Stimulated activated CD8-positive, alpha-beta memory T cell treated with anti-CD3 and anti-CD28 coated beads, Interleukin-15, amount 100 ng/mL, for 1 hour (primary cell): ENCODE results near the gene ST6GALNAC5.

ENCODE experiments used
- DNase-seq: peaks from one replicate; pipeline ENCODE4 v3.0.0-alpha.2; 2020; ENCODE audit warnings: low read depth

ST6GALNAC5 gene

GRCh38 chr1:77047978-77048614, 180.8 kb downstream of the ST6GALNAC5 start:
- no peak for DNase-seq

GRCh38 chr1:77048615-77049005, 181.3 kb downstream of the ST6GALNAC5 start:
- no peak for DNase-seq

GRCh38 chr1:77051425-77051824, 184.1 kb downstream of the ST6GALNAC5 start:
- DNase-seq: no peak

GRCh38 chr1:77056525-77056924, 189.2 kb downstream of the ST6GALNAC5 start:
- no peak for DNase-seq

- no peak for DNase-seq
These were observed 190.8 kb downstream of the ST6GALNAC5 start for GRCh38 chr1:77057994-77058585.

GRCh38 chr1:77060000-77060399, 192.7 kb downstream of the ST6GALNAC5 start:
- no peak for DNase-seq

- no peak for DNase-seq
These were observed 193.9 kb downstream of the ST6GALNAC5 start for GRCh38 chr1:77061162-77061561.

- no peak for DNase-seq
These were observed 195.8 kb downstream of the ST6GALNAC5 start for GRCh38 chr1:77063118-77063517.

GRCh38 chr1:77064246-77064645, 197.0 kb downstream of the ST6GALNAC5 start:
- DNase-seq: no peak

GRCh38 chr1:77065693-77066342, 198.5 kb downstream of the ST6GALNAC5 start:
- DNase-seq: no peak

GRCh38 chr1:77068013-77068412, 200.7 kb downstream of the ST6GALNAC5 start:
- no peak for DNase-seq

- no peak for DNase-seq
These were observed 209.5 kb downstream of the ST6GALNAC5 start for GRCh38 chr1:77076759-77077158.

GRCh38 chr1:77081834-77082233, 214.6 kb downstream of the ST6GALNAC5 start:
- no peak for DNase-seq

- DNase-seq: no peak
These were observed 217.2 kb downstream of the ST6GALNAC5 start for GRCh38 chr1:77084457-77084856.

GRCh38 chr1:77085109-77085508, 217.8 kb downstream of the ST6GALNAC5 start:
- DNase-seq: no peak

- DNase-seq: no peak
These were observed 222.5 kb downstream of the ST6GALNAC5 start for GRCh38 chr1:77089756-77090155.

GRCh38 chr1:77095236-77095635, 228.0 kb downstream of the ST6GALNAC5 start:
- no peak for DNase-seq

GRCh38 chr1:77096496-77097255, 229.4 kb downstream of the ST6GALNAC5 start:
- DNase-seq: no peak

- no peak for DNase-seq
These were observed 233.6 kb downstream of the ST6GALNAC5 start for GRCh38 chr1:77100875-77101274.

- no peak for DNase-seq
These were observed 236.2 kb downstream of the ST6GALNAC5 start for GRCh38 chr1:77103486-77103885.

GRCh38 chr1:77104672-77105071, 237.4 kb downstream of the ST6GALNAC5 start:
- no peak for DNase-seq
